Stomach (tissue), 9 donors: ENCODE results near the gene OR2J3. TPM values are rescaled to one million over a fixed set of nuclear protein-coding genes. Genes with fewer than 3 reads are reported as not detected.

Experiments
- DNase-seq, 2 donors: peaks; one replicate each; pipeline versions ENCODE4 v3.0.0 to v3.0.0-alpha.2; 2013 to 2019
- H3K27ac ChIP-seq, 5 donors: fragments of 200-600 bp in 4 of 5; sonication (generic) in 4 of 5; one replicate each; pipeline ENCODE4 v1.5.1; 2013 to 2019; ENCODE audit warnings: mild to moderate bottlenecking in 1 of 5, moderate library complexity in 1 of 5
- H3K27me3 ChIP-seq, 3 donors: fragments of 200-600 bp; sonication (generic); one replicate each; pipeline ENCODE4 v1.5.1; 2017 to 2019; ENCODE audit warnings: mixed run types in 1 of 3
- H3K36me3 ChIP-seq, 4 donors: fragments of 200-600 bp; sonication (generic); 1 replicate in 3 of 4; 2 replicates in 1 of 4; pipeline ENCODE4 v1.5.1; 2016 to 2019
- H3K4me1 ChIP-seq, 4 donors: fragments of 200-600 bp; sonication (generic); one replicate each; pipeline ENCODE4 v1.5.1; 2016 to 2019
- H3K4me3 ChIP-seq, 4 donors: fragments of 200-600 bp; sonication (generic) in 3 of 4; one replicate each; pipeline ENCODE4 v1.5.1; 2016 to 2019; ENCODE audit warnings: mild to moderate bottlenecking in 1 of 4
- H3K9me3 ChIP-seq, 4 donors: fragments of 200-600 bp; sonication (generic); one replicate each; pipeline ENCODE4 v1.5.1; 2016 to 2019
- CTCF ChIP-seq, 7 experiments: fragments of 450-650 bp in 4 of 7; fragments of 200-600 bp in 3 of 7; sonication (generic) in 3 of 7; IDR thresholded peaks; one replicate each; pipeline ENCODE4 v1.5.1; 2016 to 2019; ENCODE audit warnings: antibody characterized with exemption in 7 of 7, control low read depth in 2 of 7, mild to moderate bottlenecking in 1 of 7
- EP300 ChIP-seq: sonication (generic); formaldehyde crosslinking; IDR thresholded peaks from one replicate; pipeline ENCODE4 v1.6.1; 2017; ENCODE audit warnings: antibody characterized with exemption
- POLR2A ChIP-seq, 4 donors: fragments of 450-650 bp; IDR thresholded peaks; one replicate each; pipeline ENCODE4 v1.6.1; 2016; ENCODE audit warnings: antibody characterized with exemption in 4 of 4, control low read depth in 2 of 4, mild to moderate bottlenecking in 1 of 4, moderate library complexity in 1 of 4
- POLR2AphosphoS5 ChIP-seq, 3 donors: sonication (generic); formaldehyde crosslinking; IDR thresholded peaks; one replicate each; pipeline ENCODE4 v1.6.1; 2016; ENCODE audit warnings: antibody characterized with exemption in 3 of 3
- WGBS, 5 donors: extraction: QIAGEN DNeasy Blood & Tissue Kit in 3 of 5; methylation state at CpG; one replicate each; pipeline versions ENCODE4 v1.1.5 to v1.1.7; 2013 to 2018; 5-methylcytosine and 5-hydroxymethylcytosine counted together
- intact Hi-C: fragments of 100-400 bp; cut with DNase I; formaldehyde crosslinking; loops from one replicate; pipeline ENCODE4 v1.15.1; 2023; ENCODE audit warnings: low total_unique reads
- polyA plus RNA-seq, 3 donors: library from polyadenylated mRNA; stranded (reverse); fragments of 200-250 nt; gene quantifications; one replicate each; pipeline ENCODE4 v1.2.3, GENCODE V29; 2013
- total RNA-seq, 5 donors: library from RNA; depleted of rRNA; stranded (reverse); fragments of >200 nt; gene quantifications; one replicate each; pipeline versions ENCODE4 v1.1.0 to v1.2.3, GENCODE V29; 2014 to 2016
- donor health status: healthy with polysubstance abuse.
- donor health status: Bipolar disorder and iron deficiency.
- donor health status: healthy.

Gene OR2J3
- total and polyA plus RNA-seq, 8 donors, result not detected

GRCh38 chr6:29082457-29082856, 25.4 kb upstream of the OR2J3 start:
- DNase-seq, result no peak
- WGBS, 5 donors, result 91 to 95% (median 94%) methylated on average over 15 of the region's 15 CpGs

GRCh38 chr6:29087213-29087612, 20.6 kb upstream of the OR2J3 start, which contains the start of gene OR2B3:
OR2B3 (minus strand) TSS chr6:29087313; CDS start chr6:29087248, 65 bp downstream.
- no peaks in the 10 kb centered on the region for H3K36me3 ChIP-seq

More at GRCh38 chr6:29082457-29082856, 25.4 kb upstream of the OR2J3 start:
- Histone ChIP-seq H3K4me3 (no peak overlapping the region), H3K27ac (no peak overlapping the region), H3K9me3 (peaks cover 0 to 6% (median 0%) of the 10 kb centered on the region in 4 donors), H3K27me3 (peaks cover 0 to 3% (median 0%) of the 10 kb centered on the region in 3 donors), H3K36me3 (no peaks in the 10 kb centered on the region), H3K4me1 (no peaks in the 10 kb centered on the region)
- intact Hi-C loops, result no loop called here
- TF ChIP-seq POLR2AphosphoS5 (IDR thresholded peaks at IDR 0.05) (no peak), CTCF (IDR thresholded peaks at IDR 0.05) (no peak), EP300 (no peak), POLR2A (IDR thresholded peaks at IDR 0.05) (no peak)

GRCh38 chr6:29092957-29093356, 14.9 kb upstream of the OR2J3 start:
- DNase-seq, result no peak
- no peaks in the 10 kb centered on the region for H3K27me3 ChIP-seq
- no peak overlapping the region for H3K4me3 ChIP-seq
- no peaks in the 10 kb centered on the region for H3K9me3 ChIP-seq
- H3K4me1 ChIP-seq, result no peaks in the 10 kb centered on the region
- no peak for TF ChIP-seq EP300
- intact Hi-C loops, result no loop called here
- no peaks in the 10 kb centered on the region for H3K36me3 ChIP-seq
- no peak overlapping the region for H3K27ac ChIP-seq
- 74 to 86% (median 82%) methylated on average over 3 of the region's 3 CpGs for WGBS, 5 donors

More at GRCh38 chr6:29087213-29087612, 20.6 kb upstream of the OR2J3 start, which contains the start of gene OR2B3:
- Histone ChIP-seq H3K27ac (no peak within 1 kb of the TSS), H3K4me3 (no peak within 1 kb of the TSS), H3K27me3 (peaks cover 0 to 2% (median 0%) of the 10 kb centered on the region in 3 donors), H3K4me1 (no peaks in the 10 kb centered on the region), H3K9me3 (peaks cover 0 to 2% (median 0%) of the 10 kb centered on the region in 4 donors)
- no peak for TF ChIP-seq EP300
- no peak for TF ChIP-seq POLR2A (IDR thresholded peaks at IDR 0.05)
- no peak for TF ChIP-seq CTCF (IDR thresholded peaks at IDR 0.05)
- TF ChIP-seq POLR2AphosphoS5 (IDR thresholded peaks at IDR 0.05), result no peak
- 41 to 88% (median 78%) methylated on average over 1 of the region's 1 CpG for WGBS, 5 donors
- DNase-seq, result no peak
- intact Hi-C loops, result no loop called here

- WGBS, 5 donors, result 56 to 73% (median 61%) methylated on average over 1 of the region's 1 CpG
- H3K27ac ChIP-seq, result no peak overlapping the region
Measured at GRCh38 chr6:29097803-29098202, 10.1 kb upstream of the OR2J3 start.

More at GRCh38 chr6:29097803-29098202, 10.1 kb upstream of the OR2J3 start:
- intact Hi-C loops, result no loop called here
- H3K9me3 ChIP-seq, result no peaks in the 10 kb centered on the region
- no peaks in the 10 kb centered on the region for H3K4me1 ChIP-seq
- TF ChIP-seq CTCF (IDR thresholded peaks at IDR 0.05), result no peak
- no peak for TF ChIP-seq POLR2A (IDR thresholded peaks at IDR 0.05)
- TF ChIP-seq POLR2AphosphoS5 (IDR thresholded peaks at IDR 0.05), result no peak
- no peak for TF ChIP-seq EP300
- H3K27me3 ChIP-seq, result no peaks in the 10 kb centered on the region
- no peak overlapping the region for H3K4me3 ChIP-seq
- no peaks in the 10 kb centered on the region for H3K36me3 ChIP-seq
- DNase-seq, result no peak
